Endothelial cell of umbilical vein (primary cell): ENCODE data around the gene SH3PXD2B. TPM values are rescaled to one million over a fixed set of nuclear protein-coding genes. Genes with fewer than 3 reads are reported as not detected.

ENCODE experiments used
- BruUV-seq: library from RNA; stranded (reverse); fragments of 400-500 nt; replicated peaks from 2 replicates; lab custom pipeline; 2021; lab: Mats Ljungman, UMichigan
- CTCF ChIA-PET: fragments of 300-600, 350-600 bp; sonication (Branson Sonifier 250); formaldehyde crosslinking; loops from one replicate; lab custom pipeline; 2021; ENCODE audit warnings: antibody characterized with exemption, inconsistent platforms; lab: Charles Lee
- POLR2A ChIA-PET: fragments of 300-600, 350-600 bp; sonication (Branson Sonifier 250); formaldehyde crosslinking; loops from one replicate; lab custom pipeline; 2021; ENCODE audit warnings: antibody characterized with exemption, inconsistent platforms; lab: Charles Lee
- DNase-seq: peaks from one replicate; pipeline ENCODE4 v3.0.0-alpha.2; 2011; ENCODE audit warnings: low read depth, low spot score
- FAIRE-seq: peaks from 2 replicates; lab custom pipeline; 2011; peaks lifted over from hg19 to GRCh38; lab: Jason Lieb, UNC
- H2AFZ ChIP-seq: 2 replicates; pipeline ENCODE4 v1.6.0; 2012; ENCODE audit warnings: low read depth, low read length, control low read depth, inconsistent platforms
- H3K27ac ChIP-seq: 2 replicates; pipeline ENCODE4 v1.5.1; 2011; ENCODE audit warnings: low read depth, mild to moderate bottlenecking, control low read depth, low read length, moderate library complexity; ENCODE audit not compliant: insufficient read depth
- H3K27me3 ChIP-seq, 2 experiments: 2 replicates each; pipeline versions ENCODE4 v1.6.0 to v1.6.1; 2011; ENCODE audit warnings: low read length in 2 of 2, mixed read lengths in 1 of 2; ENCODE audit not compliant: control insufficient read depth in 2 of 2, insufficient read depth in 2 of 2
- H3K36me3 ChIP-seq, 2 experiments: 2 replicates in 1 of 2; 3 replicates in 1 of 2; pipeline ENCODE4 v1.5.1; 2011; ENCODE audit warnings: low read length in 2 of 2, mild to moderate bottlenecking in 1 of 2, moderate library complexity in 1 of 2; ENCODE audit not compliant: control insufficient read depth in 2 of 2, insufficient read depth in 2 of 2; ENCODE audit errors: extremely low read depth in 1 of 2
- H3K4me1 ChIP-seq: 3 replicates; pipeline ENCODE4 v1.5.1; 2011; ENCODE audit warnings: mild to moderate bottlenecking, low read length; ENCODE audit not compliant: control insufficient read depth, insufficient read depth; ENCODE audit errors: extremely low read depth
- H3K4me2 ChIP-seq: 2 replicates; pipeline ENCODE4 v1.6.1; 2011; ENCODE audit warnings: low read length, control low read depth, mixed read lengths; ENCODE audit not compliant: insufficient read depth
- H3K4me3 ChIP-seq, 3 experiments: fragments of 200-600 bp in 1 of 3; sonication (generic), shearing (Covaris generic) in 1 of 3; replicated peaks in 1 of 3; 2 replicates each; pipeline ENCODE4 v1.5.1; 2011 to 2016; ENCODE audit warnings: control low read depth in 3 of 3, low read length in 3 of 3, mild to moderate bottlenecking in 2 of 3, inconsistent platforms in 1 of 3, low read depth in 1 of 3, moderate library complexity in 1 of 3; ENCODE audit not compliant: insufficient read depth in 1 of 3
- H3K79me2 ChIP-seq: 2 replicates; pipeline ENCODE4 v1.6.0; 2012; ENCODE audit warnings: low read length, inconsistent platforms; ENCODE audit not compliant: control insufficient read depth, insufficient read depth
- H3K9ac ChIP-seq: replicated peaks from 2 replicates; pipeline ENCODE3; 2011; ENCODE audit warnings: low read length, control low read depth; ENCODE audit not compliant: insufficient read depth; ENCODE audit errors: extremely low read depth
- H3K9me1 ChIP-seq: replicated peaks from 3 replicates; pipeline ENCODE4 v1.6.0; 2011; ENCODE audit warnings: mild to moderate bottlenecking, low read length; ENCODE audit not compliant: control insufficient read depth, insufficient read depth; ENCODE audit errors: extremely low read depth
- H3K9me3 ChIP-seq: replicated peaks from 2 replicates; pipeline ENCODE4 v1.5.1; 2012; ENCODE audit warnings: low read length, inconsistent platforms; ENCODE audit not compliant: control insufficient read depth, insufficient read depth
- H4K20me1 ChIP-seq: replicated peaks from 2 replicates; pipeline ENCODE3; 2011; ENCODE audit warnings: mild to moderate bottlenecking, low read length; ENCODE audit not compliant: control insufficient read depth, insufficient read depth; ENCODE audit errors: extremely low read depth
- CTCF ChIP-seq, 2 donors: IDR thresholded peaks; 1 replicate in 1 of 2; 2 replicates in 1 of 2; pipeline ENCODE4 v1.5.1; 2011; ENCODE audit warnings: low read length in 2 of 2, mild to moderate bottlenecking in 2 of 2, moderate library complexity in 2 of 2, control low read depth in 1 of 2, inconsistent platforms in 1 of 2, low read depth in 1 of 2; ENCODE audit not compliant: insufficient read depth in 1 of 2; ENCODE audit errors: extremely low read depth in 1 of 2
- EZH2 ChIP-seq: IDR thresholded peaks from 2 replicates; pipeline ENCODE4 v1.6.1; 2012; ENCODE audit warnings: borderline replicate concordance, low read depth, mild to moderate bottlenecking, moderate library complexity, low read length, inconsistent platforms; ENCODE audit not compliant: severe bottlenecking
- FOS ChIP-seq: IDR thresholded peaks from 2 replicates; pipeline ENCODE4 v1.6.1; 2011; ENCODE audit warnings: mild to moderate bottlenecking, low read length, moderate library complexity, borderline replicate concordance; ENCODE audit not compliant: insufficient read depth
- GATA2 ChIP-seq: IDR thresholded peaks from 2 replicates; pipeline ENCODE4 v1.7.0; 2011; ENCODE audit warnings: low read depth, mild to moderate bottlenecking, moderate library complexity, mixed read lengths, low read length; ENCODE audit not compliant: insufficient read length, insufficient read depth
- JUN ChIP-seq: IDR thresholded peaks from 2 replicates; pipeline ENCODE4 v1.6.1; 2011; ENCODE audit warnings: borderline replicate concordance, low read depth; ENCODE audit not compliant: insufficient read length, insufficient read depth
- MAX ChIP-seq: IDR thresholded peaks from 2 replicates; pipeline ENCODE4 v1.6.1; 2011; ENCODE audit not compliant: insufficient read depth, insufficient read length
- MYC ChIP-seq: IDR thresholded peaks from one replicate; pipeline ENCODE4 v1.6.1; 2011; ENCODE audit warnings: mild to moderate bottlenecking, low read depth, low read length
- POLR2A ChIP-seq: IDR thresholded peaks from 2 replicates; pipeline ENCODE4 v1.6.1; 2012; ENCODE audit warnings: low read depth, mild to moderate bottlenecking, control low read depth, low read length
- POLR2AphosphoS5 ChIP-seq: IDR thresholded peaks from 2 replicates; pipeline ENCODE4 v1.6.1; 2012; ENCODE audit warnings: low read depth, mild to moderate bottlenecking, control low read depth, low read length, moderate library complexity; ENCODE audit not compliant: insufficient read depth
- dilution Hi-C: fragments of 300-500 bp; cut with MboI; formaldehyde crosslinking; loops from one replicate; pipeline ENCODE4 v1.15.0; 2019; ENCODE audit warnings: low sequenced_read_pairs; ENCODE audit not compliant: extremely low pct_ligation_motif_present
- intact Hi-C: fragments of 100-400 bp; cut with micrococcal nuclease; formaldehyde crosslinking; loops from one replicate; pipeline ENCODE4 v1.10.0; 2022
- polyA plus RNA-seq, 4 experiments: library from polyadenylated mRNA; depleted of rRNA in 3 of 4; stranded (reverse) in 3 of 4; unstranded in 1 of 4; fragments of >200 nt; gene quantifications; 2 replicates each; pipeline versions ENCODE4 v1.2.1 to v1.2.3, GENCODE V29; 2011 to 2012; ENCODE audit warnings: missing spikeins in 1 of 4
- total RNA-seq: library from RNA; stranded (reverse); gene quantifications from 2 replicates; pipeline ENCODE4 v1.2.3, GENCODE V29; 2021

SH3PXD2B gene
- total and polyA plus RNA-seq, 2 donors (not counting 3 experiments of a cell fraction or from before 2014, with no cell fraction given), result 23.5 to 66.3 TPM

DNA sequence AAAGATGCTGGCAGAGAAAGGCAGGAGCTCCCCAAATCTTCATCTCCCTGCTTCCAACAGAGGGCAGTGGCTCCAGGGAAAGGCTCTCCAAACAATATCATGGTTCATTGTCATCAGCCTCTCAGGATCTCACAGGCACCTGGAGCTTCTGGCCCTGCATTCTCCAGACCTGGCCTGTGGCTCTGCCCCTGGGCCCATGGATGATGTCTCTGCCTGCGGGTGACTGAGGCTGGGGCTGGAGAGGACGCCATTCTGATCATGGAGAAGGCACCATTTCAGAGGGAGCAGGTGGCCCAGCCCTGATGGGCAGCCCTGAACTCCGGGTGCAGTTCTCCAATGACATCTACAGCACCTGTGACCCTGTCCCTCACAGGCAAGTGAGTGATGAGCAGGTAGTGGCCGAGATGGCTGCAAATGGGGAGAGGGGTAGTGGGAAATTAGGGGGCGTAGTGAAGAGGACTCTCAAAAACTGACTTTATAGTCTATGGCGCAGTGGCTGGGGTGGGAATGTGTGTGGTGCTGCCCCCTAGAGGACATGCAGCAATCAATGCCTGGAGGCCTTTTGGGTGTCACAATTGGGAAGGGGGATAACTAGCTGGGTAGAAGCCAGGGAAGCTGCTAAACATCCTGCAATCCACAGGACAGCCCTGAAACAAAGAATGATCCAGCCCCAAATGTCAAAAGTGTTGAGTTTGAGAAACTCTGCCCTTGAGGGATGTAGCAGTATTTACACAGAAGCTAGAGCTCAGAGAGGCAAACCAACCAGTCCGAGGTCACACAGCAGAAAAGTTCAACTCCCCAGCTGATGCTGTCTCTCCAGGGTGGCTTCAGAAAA, 3.2 kb downstream of the SH3PXD2B start:
- DNase-seq, result peak; percentile 25
- peaks cover 0 to 2% of the 10 kb centered on the region in 2 experiments for H3K36me3 ChIP-seq
- no peak for TF ChIP-seq MYC
- TF ChIP-seq CTCF (IDR thresholded peaks at IDR 0.05; ENCODE audit: extremely low read depth in 1 of 2, insufficient read depth in 1 of 2, low read depth in 1 of 2, low read length in 2 of 2), result peak; percentile 73 to 86
- H3K9me3 ChIP-seq, result no peaks in the 10 kb centered on the region
- H2AFZ ChIP-seq, result no peak overlapping the region
- H3K9me1 ChIP-seq, result no peaks in the 10 kb centered on the region
- H3K27ac ChIP-seq, result peak overlapping the region; percentile 48
- peak; percentile 61 for FAIRE-seq
- no peak overlapping the region for H3K4me3 ChIP-seq
- peaks cover 6% of the 10 kb centered on the region for H4K20me1 ChIP-seq
- no peak overlapping the region for H3K4me2 ChIP-seq
- H3K79me2 ChIP-seq, result peaks cover 68% of the 10 kb centered on the region
- intact Hi-C loops (loop anchor here (5.0 kb wide), 2 partner anchors 169 to 264 kb away; partner anchors contain the start of genes STK10 and UBTD2), dilution Hi-C loops (no loop called here)
- CTCF ChIA-PET, result interaction anchor here (0.7 to 3.7 kb wide), 24 partner anchors 7 to 325 kb away, joined by 3 to 31 read pairs (median 4); no protein-coding TSS in a partner anchor
- no peaks in the 10 kb centered on the region for H3K27me3 ChIP-seq
- no peak overlapping the region for H3K9ac ChIP-seq
- BruUV-seq, result no TSS peak
- peaks cover 51% of the 10 kb centered on the region for H3K4me1 ChIP-seq
- POLR2A ChIA-PET, result no interaction called here

- intact Hi-C loops, result loop anchor here (5.0 kb wide), 2 partner anchors 168 to 263 kb away; partner anchors contain the start of genes STK10 and UBTD2
- no peak overlapping the region for H3K4me2 ChIP-seq
These were observed 3.9 kb downstream of the SH3PXD2B start for GRCh38 chr5:172450453-172450852.

More at GRCh38 chr5:172450453-172450852, 3.9 kb downstream of the SH3PXD2B start:
- H3K36me3 ChIP-seq, result peaks cover 0 to 2% of the 10 kb centered on the region in 2 experiments
- H3K27me3 ChIP-seq, result no peaks in the 10 kb centered on the region
- peaks cover 74% of the 10 kb centered on the region for H3K79me2 ChIP-seq
- no peaks in the 10 kb centered on the region for H3K9me1 ChIP-seq
- H3K9me3 ChIP-seq, result no peaks in the 10 kb centered on the region
- TF ChIP-seq FOS (no peak), JUN (no peak), MAX (no peak), GATA2 (no peak), POLR2A (no peak), MYC (no peak), POLR2AphosphoS5 (no peak), CTCF (IDR thresholded peaks at IDR 0.05; ENCODE audit: extremely low read depth in 1 of 2, insufficient read depth in 1 of 2, low read depth in 1 of 2, low read length in 2 of 2) (no peak), EZH2 (no peak)
- H3K9ac ChIP-seq, result no peak overlapping the region
- dilution Hi-C loops, result no loop called here
- H2AFZ ChIP-seq, result no peak overlapping the region
- DNase-seq, result no peak
- no peak overlapping the region for H3K27ac ChIP-seq
- FAIRE-seq, result no peak
- CTCF ChIA-PET, result interaction anchor here (0.8 to 3.7 kb wide), 9 partner anchors 10 to 69 kb away, joined by 3 to 23 read pairs (median 5); no protein-coding TSS in a partner anchor
- POLR2A ChIA-PET, result no interaction called here
- peaks cover 6% of the 10 kb centered on the region for H4K20me1 ChIP-seq
- no peak overlapping the region for H3K4me3 ChIP-seq
- BruUV-seq, result no TSS peak
- peaks cover 48% of the 10 kb centered on the region for H3K4me1 ChIP-seq
